ENCODE data around the gene ZNF689.

DNA sequence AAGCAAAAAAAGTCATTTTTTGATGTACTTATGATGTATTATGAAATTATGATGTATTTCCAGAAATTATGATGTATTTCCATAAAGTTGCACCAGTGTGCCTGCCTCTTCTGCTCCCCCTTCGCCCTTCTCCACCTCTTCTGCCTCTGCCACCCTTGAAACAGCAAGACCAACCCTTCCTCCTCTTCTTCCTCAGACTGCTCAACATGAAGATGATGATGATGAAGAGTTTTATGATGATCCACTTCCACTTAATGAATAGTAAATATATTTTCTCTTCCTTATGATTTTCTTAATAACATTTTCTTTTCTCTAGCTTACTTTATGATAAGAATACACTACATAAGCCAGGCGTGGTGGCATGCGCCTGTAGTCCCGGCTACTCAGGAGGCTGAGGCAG, 17.3 kb downstream of the ZNF689 start:
- TF ChIP-seq GABPB1 (CRISPR knock-in tag; IDR thresholded peaks at IDR 0.05) = no peak
- no peak for TF ChIP-seq ZBTB1 (CRISPR knock-in tag; IDR thresholded peaks at IDR 0.05; ENCODE audit: borderline replicate concordance)
- TF ChIP-seq, protein P1, sequence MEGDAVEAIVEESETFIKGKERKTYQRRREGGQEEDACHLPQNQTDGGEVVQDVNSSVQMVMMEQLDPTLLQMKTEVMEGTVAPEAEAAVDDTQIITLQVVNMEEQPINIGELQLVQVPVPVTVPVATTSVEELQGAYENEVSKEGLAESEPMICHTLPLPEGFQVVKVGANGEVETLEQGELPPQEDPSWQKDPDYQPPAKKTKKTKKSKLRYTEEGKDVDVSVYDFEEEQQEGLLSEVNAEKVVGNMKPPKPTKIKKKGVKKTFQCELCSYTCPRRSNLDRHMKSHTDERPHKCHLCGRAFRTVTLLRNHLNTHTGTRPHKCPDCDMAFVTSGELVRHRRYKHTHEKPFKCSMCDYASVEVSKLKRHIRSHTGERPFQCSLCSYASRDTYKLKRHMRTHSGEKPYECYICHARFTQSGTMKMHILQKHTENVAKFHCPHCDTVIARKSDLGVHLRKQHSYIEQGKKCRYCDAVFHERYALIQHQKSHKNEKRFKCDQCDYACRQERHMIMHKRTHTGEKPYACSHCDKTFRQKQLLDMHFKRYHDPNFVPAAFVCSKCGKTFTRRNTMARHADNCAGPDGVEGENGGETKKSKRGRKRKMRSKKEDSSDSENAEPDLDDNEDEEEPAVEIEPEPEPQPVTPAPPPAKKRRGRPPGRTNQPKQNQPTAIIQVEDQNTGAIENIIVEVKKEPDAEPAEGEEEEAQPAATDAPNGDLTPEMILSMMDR (CRISPR knock-in tag; IDR thresholded peaks at IDR 0.05) = no peak
- no peak for TF ChIP-seq BHLHE40 (IDR thresholded peaks at IDR 0.05; ENCODE audit: low read length)
- TF ChIP-seq ZNF232 (CRISPR knock-in tag; IDR thresholded peaks at IDR 0.05; ENCODE audit: borderline replicate concordance) = no peak
- TF ChIP-seq SMAD1 (CRISPR knock-in tag; IDR thresholded peaks at IDR 0.05; ENCODE audit: borderline replicate concordance, low read depth) = no peak
- TF ChIP-seq, protein P2, sequence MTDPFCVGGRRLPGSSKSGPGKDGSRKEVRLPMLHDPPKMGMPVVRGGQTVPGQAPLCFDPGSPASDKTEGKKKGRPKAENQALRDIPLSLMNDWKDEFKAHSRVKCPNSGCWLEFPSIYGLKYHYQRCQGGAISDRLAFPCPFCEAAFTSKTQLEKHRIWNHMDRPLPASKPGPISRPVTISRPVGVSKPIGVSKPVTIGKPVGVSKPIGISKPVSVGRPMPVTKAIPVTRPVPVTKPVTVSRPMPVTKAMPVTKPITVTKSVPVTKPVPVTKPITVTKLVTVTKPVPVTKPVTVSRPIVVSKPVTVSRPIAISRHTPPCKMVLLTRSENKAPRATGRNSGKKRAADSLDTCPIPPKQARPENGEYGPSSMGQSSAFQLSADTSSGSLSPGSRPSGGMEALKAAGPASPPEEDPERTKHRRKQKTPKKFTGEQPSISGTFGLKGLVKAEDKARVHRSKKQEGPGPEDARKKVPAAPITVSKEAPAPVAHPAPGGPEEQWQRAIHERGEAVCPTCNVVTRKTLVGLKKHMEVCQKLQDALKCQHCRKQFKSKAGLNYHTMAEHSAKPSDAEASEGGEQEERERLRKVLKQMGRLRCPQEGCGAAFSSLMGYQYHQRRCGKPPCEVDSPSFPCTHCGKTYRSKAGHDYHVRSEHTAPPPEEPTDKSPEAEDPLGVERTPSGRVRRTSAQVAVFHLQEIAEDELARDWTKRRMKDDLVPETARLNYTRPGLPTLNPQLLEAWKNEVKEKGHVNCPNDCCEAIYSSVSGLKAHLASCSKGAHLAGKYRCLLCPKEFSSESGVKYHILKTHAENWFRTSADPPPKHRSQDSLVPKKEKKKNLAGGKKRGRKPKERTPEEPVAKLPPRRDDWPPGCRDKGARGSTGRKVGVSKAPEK (CRISPR knock-in tag; IDR thresholded peaks at IDR 0.05; ENCODE audit: borderline replicate concordance) = no peak
- TF ChIP-seq, protein P3, sequence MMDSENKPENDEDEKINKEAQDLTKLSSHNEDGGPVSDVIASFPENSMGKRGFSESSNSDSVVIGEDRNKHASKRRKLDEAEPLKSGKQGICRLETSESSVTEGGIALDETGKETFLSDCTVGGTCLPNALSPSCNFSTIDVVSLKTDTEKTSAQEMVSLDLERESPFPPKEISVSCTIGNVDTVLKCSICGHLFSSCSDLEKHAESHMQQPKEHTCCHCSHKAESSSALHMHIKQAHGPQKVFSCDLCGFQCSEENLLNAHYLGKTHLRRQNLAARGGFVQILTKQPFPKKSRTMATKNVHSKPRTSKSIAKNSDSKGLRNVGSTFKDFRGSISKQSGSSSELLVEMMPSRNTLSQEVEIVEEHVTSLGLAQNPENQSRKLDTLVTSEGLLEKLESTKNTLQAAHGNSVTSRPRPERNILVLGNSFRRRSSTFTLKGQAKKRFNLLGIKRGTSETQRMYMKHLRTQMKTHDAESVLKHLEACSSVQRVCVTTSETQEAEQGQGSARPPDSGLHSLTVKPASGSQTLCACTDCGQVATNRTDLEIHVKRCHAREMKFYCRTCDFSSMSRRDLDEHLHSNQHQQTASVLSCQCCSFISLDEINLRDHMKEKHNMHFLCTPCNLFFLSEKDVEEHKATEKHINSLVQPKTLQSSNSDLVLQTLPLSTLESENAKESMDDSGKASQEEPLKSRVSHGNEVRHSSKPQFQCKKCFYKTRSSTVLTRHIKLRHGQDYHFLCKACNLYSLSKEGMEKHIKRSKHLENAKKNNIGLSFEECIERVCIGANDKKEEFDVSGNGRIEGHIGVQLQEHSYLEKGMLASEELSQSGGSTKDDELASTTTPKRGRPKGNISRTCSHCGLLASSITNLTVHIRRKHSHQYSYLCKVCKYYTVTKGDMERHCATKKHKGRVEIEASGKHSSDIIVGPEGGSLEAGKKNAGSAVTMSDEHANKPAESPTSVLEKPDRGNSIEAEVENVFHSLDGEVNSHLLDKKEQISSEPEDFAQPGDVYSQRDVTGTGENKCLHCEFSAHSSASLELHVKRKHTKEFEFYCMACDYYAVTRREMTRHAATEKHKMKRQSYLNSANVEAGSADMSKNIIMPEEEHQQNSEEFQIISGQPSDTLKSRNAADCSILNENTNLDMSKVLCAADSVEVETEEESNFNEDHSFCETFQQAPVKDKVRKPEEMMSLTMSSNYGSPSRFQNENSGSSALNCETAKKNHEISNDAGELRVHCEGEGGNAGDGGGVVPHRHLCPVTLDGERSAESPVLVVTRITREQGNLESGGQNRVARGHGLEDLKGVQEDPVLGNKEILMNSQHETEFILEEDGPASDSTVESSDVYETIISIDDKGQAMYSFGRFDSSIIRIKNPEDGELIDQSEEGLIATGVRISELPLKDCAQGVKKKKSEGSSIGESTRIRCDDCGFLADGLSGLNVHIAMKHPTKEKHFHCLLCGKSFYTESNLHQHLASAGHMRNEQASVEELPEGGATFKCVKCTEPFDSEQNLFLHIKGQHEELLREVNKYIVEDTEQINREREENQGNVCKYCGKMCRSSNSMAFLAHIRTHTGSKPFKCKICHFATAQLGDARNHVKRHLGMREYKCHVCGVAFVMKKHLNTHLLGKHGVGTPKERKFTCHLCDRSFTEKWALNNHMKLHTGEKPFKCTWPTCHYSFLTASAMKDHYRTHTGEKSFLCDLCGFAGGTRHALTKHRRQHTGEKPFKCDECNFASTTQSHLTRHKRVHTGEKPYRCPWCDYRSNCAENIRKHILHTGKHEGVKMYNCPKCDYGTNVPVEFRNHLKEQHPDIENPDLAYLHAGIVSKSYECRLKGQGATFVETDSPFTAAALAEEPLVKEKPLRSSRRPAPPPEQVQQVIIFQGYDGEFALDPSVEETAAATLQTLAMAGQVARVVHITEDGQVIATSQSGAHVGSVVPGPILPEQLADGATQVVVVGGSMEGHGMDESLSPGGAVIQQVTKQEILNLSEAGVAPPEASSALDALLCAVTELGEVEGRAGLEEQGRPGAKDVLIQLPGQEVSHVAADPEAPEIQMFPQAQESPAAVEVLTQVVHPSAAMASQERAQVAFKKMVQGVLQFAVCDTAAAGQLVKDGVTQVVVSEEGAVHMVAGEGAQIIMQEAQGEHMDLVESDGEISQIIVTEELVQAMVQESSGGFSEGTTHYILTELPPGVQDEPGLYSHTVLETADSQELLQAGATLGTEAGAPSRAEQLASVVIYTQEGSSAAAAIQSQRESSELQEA (CRISPR knock-in tag; IDR thresholded peaks at IDR 0.05; ENCODE audit: not compliant biosample characterization) = no peak
- TF ChIP-seq ZNF335 (CRISPR knock-in tag; IDR thresholded peaks at IDR 0.05) = no peak
- no peak for TF ChIP-seq SRSF9 (IDR thresholded peaks at IDR 0.05; ENCODE audit: borderline replicate concordance, insufficient read depth, low read depth, low read length, poor library complexity, severe bottlenecking)
- no peak for TF ChIP-seq POLR2A (IDR thresholded peaks at IDR 0.05; ENCODE audit: insufficient read depth in 1 of 2, low read depth in 2 of 2, low read length in 2 of 2)
- no peak for TF ChIP-seq ZFP36 (IDR thresholded peaks at IDR 0.05; ENCODE audit: borderline replicate concordance, low read depth, low read length, partially characterized antibody)
- no peak for TF ChIP-seq ZNF749 (CRISPR knock-in tag; IDR thresholded peaks at IDR 0.05; ENCODE audit: borderline replicate concordance)
- TF ChIP-seq, protein P4, sequence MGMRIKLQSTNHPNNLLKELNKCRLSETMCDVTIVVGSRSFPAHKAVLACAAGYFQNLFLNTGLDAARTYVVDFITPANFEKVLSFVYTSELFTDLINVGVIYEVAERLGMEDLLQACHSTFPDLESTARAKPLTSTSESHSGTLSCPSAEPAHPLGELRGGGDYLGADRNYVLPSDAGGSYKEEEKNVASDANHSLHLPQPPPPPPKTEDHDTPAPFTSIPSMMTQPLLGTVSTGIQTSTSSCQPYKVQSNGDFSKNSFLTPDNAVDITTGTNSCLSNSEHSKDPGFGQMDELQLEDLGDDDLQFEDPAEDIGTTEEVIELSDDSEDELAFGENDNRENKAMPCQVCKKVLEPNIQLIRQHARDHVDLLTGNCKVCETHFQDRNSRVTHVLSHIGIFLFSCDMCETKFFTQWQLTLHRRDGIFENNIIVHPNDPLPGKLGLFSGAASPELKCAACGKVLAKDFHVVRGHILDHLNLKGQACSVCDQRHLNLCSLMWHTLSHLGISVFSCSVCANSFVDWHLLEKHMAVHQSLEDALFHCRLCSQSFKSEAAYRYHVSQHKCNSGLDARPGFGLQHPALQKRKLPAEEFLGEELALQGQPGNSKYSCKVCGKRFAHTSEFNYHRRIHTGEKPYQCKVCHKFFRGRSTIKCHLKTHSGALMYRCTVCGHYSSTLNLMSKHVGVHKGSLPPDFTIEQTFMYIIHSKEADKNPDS (CRISPR knock-in tag; IDR thresholded peaks at IDR 0.05) = no peak

All from HepG2 (cell line).